Mesenchymal stem cell (in vitro differentiated cells and primary cell): ENCODE data around the gene TGFBI.

Experiments
- DNase-seq: peaks from one replicate; pipeline ENCODE4 v3.0.0-alpha.2; 2013
- H2AFZ ChIP-seq: one replicate; pipeline ENCODE4 v1.6.1; 2013; ENCODE audit warnings: low read depth, mild to moderate bottlenecking, control low read depth, inconsistent platforms, low read length, moderate library complexity
- H2AK5ac ChIP-seq: 2 replicates; pipeline ENCODE4 v1.6.1; 2013; ENCODE audit warnings: low read length, moderate library complexity, mild to moderate bottlenecking, inconsistent platforms; ENCODE audit not compliant: severe bottlenecking
- H2BK120ac ChIP-seq: one replicate; pipeline ENCODE4 v1.6.1; 2013; ENCODE audit warnings: low read depth, mild to moderate bottlenecking, inconsistent platforms, low read length, moderate library complexity
- H2BK12ac ChIP-seq, 2 experiments: one replicate each; pipeline ENCODE4 v1.6.1; 2013; ENCODE audit warnings: inconsistent platforms in 2 of 2, low read length in 2 of 2, mild to moderate bottlenecking in 2 of 2, moderate library complexity in 2 of 2, control low read depth in 1 of 2
- H2BK15ac ChIP-seq: one replicate; pipeline ENCODE4 v1.6.1; 2013; ENCODE audit warnings: mild to moderate bottlenecking, low read depth, inconsistent platforms; ENCODE audit not compliant: poor library complexity, severe bottlenecking
- H2BK5ac ChIP-seq: 2 replicates; pipeline ENCODE4 v1.6.1; 2013; ENCODE audit warnings: low read depth, mild to moderate bottlenecking, low read length, control low read depth, inconsistent platforms; ENCODE audit not compliant: poor library complexity, severe bottlenecking
- H3K14ac ChIP-seq, 2 experiments: one replicate each; pipeline ENCODE4 v1.6.1; 2013; ENCODE audit warnings: inconsistent platforms in 2 of 2, low read length in 2 of 2, control low read depth in 1 of 2, mild to moderate bottlenecking in 1 of 2, moderate library complexity in 1 of 2
- H3K18ac ChIP-seq, 2 experiments: one replicate each; pipeline ENCODE4 v1.6.1; 2013; ENCODE audit warnings: inconsistent platforms in 2 of 2, low read length in 2 of 2, control low read depth in 1 of 2, low read depth in 1 of 2, mild to moderate bottlenecking in 1 of 2
- H3K23ac ChIP-seq, 2 experiments: one replicate each; pipeline ENCODE4 v1.6.1; 2013; ENCODE audit warnings: inconsistent platforms in 2 of 2, low read length in 2 of 2, mild to moderate bottlenecking in 2 of 2, moderate library complexity in 2 of 2, control low read depth in 1 of 2
- H3K27ac ChIP-seq: 2 replicates; pipeline ENCODE4 v1.5.1; 2013; ENCODE audit warnings: mild to moderate bottlenecking, moderate library complexity, low read length, control low read depth, inconsistent platforms; ENCODE audit not compliant: poor library complexity, severe bottlenecking
- H3K27me3 ChIP-seq, 2 experiments: 2 replicates each; pipeline versions ENCODE4 v1.6.1 to v1.7.0; 2013; ENCODE audit warnings: low read length in 2 of 2, mild to moderate bottlenecking in 2 of 2, moderate library complexity in 2 of 2, control low read depth in 1 of 2, inconsistent platforms in 1 of 2; ENCODE audit not compliant: control insufficient read depth in 1 of 2, insufficient read depth in 1 of 2
- H3K36me3 ChIP-seq, 2 experiments: 2 replicates each; pipeline versions ENCODE4 v1.6.1 to v1.7.0; 2013; ENCODE audit warnings: low read length in 2 of 2, control low read depth in 1 of 2, inconsistent platforms in 1 of 2, low read depth in 1 of 2, mild to moderate bottlenecking in 1 of 2; ENCODE audit not compliant: insufficient read depth in 2 of 2, control insufficient read depth in 1 of 2
- H3K4ac ChIP-seq, 2 experiments: one replicate each; pipeline ENCODE4 v1.6.1; 2013; ENCODE audit warnings: inconsistent platforms in 2 of 2, low read length in 2 of 2, mild to moderate bottlenecking in 2 of 2, moderate library complexity in 2 of 2, control low read depth in 1 of 2, low read depth in 1 of 2
- H3K4me1 ChIP-seq: 2 replicates; pipeline ENCODE4 v1.6.1; 2013; ENCODE audit warnings: low read depth, low read length, control low read depth; ENCODE audit not compliant: control insufficient read depth, insufficient read depth
- H3K4me2 ChIP-seq: 2 replicates; pipeline ENCODE4 v1.6.1; 2013; ENCODE audit warnings: low read length, mild to moderate bottlenecking, inconsistent platforms; ENCODE audit not compliant: poor library complexity, severe bottlenecking
- H3K4me3 ChIP-seq, 2 experiments: 2 replicates each; pipeline versions ENCODE4 v1.5.1 to v1.7.0; 2013; ENCODE audit warnings: low read length in 2 of 2, mild to moderate bottlenecking in 2 of 2, control low read depth in 1 of 2, low read depth in 1 of 2; ENCODE audit not compliant: insufficient read depth in 1 of 2
- H3K79me1 ChIP-seq: replicated peaks from 2 replicates; pipeline ENCODE4 v1.6.1; 2013; ENCODE audit warnings: mild to moderate bottlenecking, control low read depth, low read length, inconsistent platforms; ENCODE audit not compliant: poor library complexity, severe bottlenecking
- H3K9ac ChIP-seq: 2 replicates; pipeline ENCODE4 v1.7.0; 2013; ENCODE audit warnings: mild to moderate bottlenecking, low read length, moderate library complexity
- H3K9me3 ChIP-seq: 2 replicates; pipeline ENCODE4 v1.7.0; 2013; ENCODE audit warnings: mild to moderate bottlenecking, low read length; ENCODE audit not compliant: control insufficient read depth
- H4K8ac ChIP-seq: one replicate; pipeline ENCODE4 v1.6.1; 2013; ENCODE audit warnings: inconsistent platforms, mild to moderate bottlenecking, low read length, moderate library complexity
- H4K91ac ChIP-seq: one replicate; pipeline ENCODE4 v1.6.1; 2013; ENCODE audit warnings: mild to moderate bottlenecking, low read length, inconsistent platforms
- WGBS: methylation state at CpG from one replicate; pipeline ENCODE4 v1.1.7; 2013; ENCODE audit warnings: mixed read lengths; 5-methylcytosine and 5-hydroxymethylcytosine counted together

TGFBI gene

DNA sequence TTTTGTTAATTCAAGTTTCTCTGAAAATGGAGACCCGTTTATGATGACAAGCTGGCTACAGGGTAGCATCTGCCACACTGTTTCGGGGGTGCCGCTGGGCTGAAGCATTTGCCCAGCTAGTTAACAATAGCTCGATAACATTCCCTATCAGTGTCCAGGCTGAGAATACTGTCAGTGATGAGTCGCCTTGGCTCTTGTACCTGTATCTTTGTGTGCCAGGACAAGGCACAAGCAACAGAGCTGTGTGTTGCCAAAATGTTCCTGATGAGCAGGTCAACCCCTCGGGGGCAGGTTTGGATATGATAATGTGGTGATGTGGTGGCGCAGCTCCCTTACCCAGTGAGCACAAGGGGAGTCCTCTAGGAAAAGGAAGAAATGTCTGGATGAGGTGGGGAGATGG lies 7.0 kb downstream of the TGFBI start:
- no peak overlapping the region for H3K23ac ChIP-seq
- H2BK5ac ChIP-seq, result no peak overlapping the region
- H3K4ac ChIP-seq, result peak overlapping the region in 1 of 2 experiments; percentile 57
- H3K36me3 ChIP-seq, result peaks cover 21 to 70% of the 10 kb centered on the region in 2 experiments
- H3K4me2 ChIP-seq, result no peak overlapping the region
- H2BK15ac ChIP-seq, result no peak overlapping the region
- DNase-seq, result no peak
- H3K27me3 ChIP-seq, result no peaks in the 10 kb centered on the region
- peak overlapping the region; percentile 89 for H3K27ac ChIP-seq
- no peak overlapping the region for H2AFZ ChIP-seq
- no peak overlapping the region for H3K4me3 ChIP-seq
- H3K79me1 ChIP-seq, result peaks cover 31% of the 10 kb centered on the region
- H4K8ac ChIP-seq, result no peak overlapping the region
- peaks cover 33% of the 10 kb centered on the region for H3K4me1 ChIP-seq
- H4K91ac ChIP-seq, result no peak overlapping the region
- peak overlapping the region; percentile 6 to 75 for H2BK12ac ChIP-seq
- 98% methylated on average over 7 of the region's 7 CpGs for WGBS
- no peak overlapping the region for H2BK120ac ChIP-seq
- H3K9me3 ChIP-seq, result peaks cover 5% of the 10 kb centered on the region
- no peak overlapping the region for H3K9ac ChIP-seq
- peak overlapping the region in 1 of 2 experiments; percentile 74 for H3K18ac ChIP-seq
- H3K14ac ChIP-seq, result peak overlapping the region in 1 of 2 experiments; percentile 26
- H2AK5ac ChIP-seq, result peak overlapping the region; percentile 43

DNA sequence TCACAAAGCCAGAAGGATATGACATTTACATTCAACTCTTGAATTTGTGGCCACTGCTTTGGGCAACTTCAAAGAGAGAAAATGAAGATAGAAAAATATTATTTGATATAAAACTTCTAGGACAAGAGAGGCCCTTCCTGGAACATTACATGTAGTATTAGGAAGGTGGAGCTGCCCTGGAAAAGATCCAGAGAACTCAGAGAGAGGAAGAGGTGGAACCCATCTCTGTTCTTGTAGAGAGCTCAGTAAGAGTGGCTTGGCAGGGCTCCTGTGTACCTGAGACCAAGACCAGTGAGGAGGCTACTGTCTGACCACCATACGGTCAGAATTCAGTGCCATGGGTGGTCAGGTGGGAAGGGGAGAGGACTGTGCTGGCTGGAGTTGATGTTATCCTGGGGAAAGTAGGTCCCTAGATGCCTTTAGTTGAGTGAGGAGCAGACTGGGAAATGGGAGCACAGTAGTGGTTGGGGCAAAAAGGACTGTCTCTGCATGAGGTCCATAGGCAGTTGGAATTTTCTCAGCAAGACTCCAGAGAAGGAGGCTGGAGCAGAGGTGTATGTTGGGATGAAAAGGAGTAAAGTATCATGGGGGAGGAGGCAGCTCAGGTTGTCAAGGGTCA lies 7.6 kb downstream of the TGFBI start:
- Histone ChIP-seq H4K91ac (peak overlapping the region; percentile 87), H3K4me3 (no peak overlapping the region), H3K4ac (peak overlapping the region in 1 of 2 experiments; percentile 79), H2AK5ac (peak overlapping the region; percentile 98), H2BK120ac (peak overlapping the region; percentile 85), H3K4me1 (peaks cover 32% of the 10 kb centered on the region), H3K27me3 (no peaks in the 10 kb centered on the region), H3K18ac (peak overlapping the region; percentile 69 to 95), H3K4me2 (no peak overlapping the region), H3K9me3 (peaks cover 5% of the 10 kb centered on the region), H3K79me1 (peaks cover 26% of the 10 kb centered on the region), H3K14ac (peak overlapping the region in 1 of 2 experiments; percentile 97), H3K23ac (peak overlapping the region; percentile 64 to 90), H2AFZ (no peak overlapping the region), H3K9ac (no peak overlapping the region), H2BK15ac (peak overlapping the region; percentile 80), H3K36me3 (peaks cover 24 to 76% of the 10 kb centered on the region in 2 experiments), H4K8ac (peak overlapping the region; percentile 64), H2BK12ac (peak overlapping the region; percentile 92 to 94), H2BK5ac (peak overlapping the region; percentile 83), H3K27ac (peak overlapping the region; percentile 89)
- DNase-seq, result no peak
- WGBS, result 95% methylated on average over 1 of the region's 1 CpG

GRCh38 chr5:136037001-136037705 lies 8.4 kb downstream of the TGFBI start:
- peak overlapping the region; percentile 53 for H2BK5ac ChIP-seq
- 39% methylated on average over 9 of the region's 10 CpGs for WGBS
- H3K4me1 ChIP-seq, result peaks cover 29% of the 10 kb centered on the region
- peaks cover 24 to 77% of the 10 kb centered on the region in 2 experiments for H3K36me3 ChIP-seq
- H4K91ac ChIP-seq, result peak overlapping the region; percentile 87
- peak overlapping the region; percentile 8 for H4K8ac ChIP-seq
- H3K14ac ChIP-seq, result no peak overlapping the region
- H3K4me2 ChIP-seq, result no peak overlapping the region
- peaks cover 24% of the 10 kb centered on the region for H3K79me1 ChIP-seq
- no peak overlapping the region for H2AFZ ChIP-seq
- H3K27me3 ChIP-seq, result no peaks in the 10 kb centered on the region
- H3K4me3 ChIP-seq, result no peak overlapping the region
- peak overlapping the region; percentile 28 to 92 for H2BK12ac ChIP-seq
- no peak overlapping the region for H3K9ac ChIP-seq
- peak overlapping the region; percentile 89 for H3K27ac ChIP-seq
- H3K9me3 ChIP-seq, result peaks cover 5% of the 10 kb centered on the region
- no peak overlapping the region for H2BK15ac ChIP-seq
- peak overlapping the region in 1 of 2 experiments; percentile 79 for H3K4ac ChIP-seq
- peak overlapping the region in 1 of 2 experiments; percentile 9 for H3K23ac ChIP-seq
- H2BK120ac ChIP-seq, result peak overlapping the region; percentile 85
- H3K18ac ChIP-seq, result peak overlapping the region; percentile 69 to 95
- H2AK5ac ChIP-seq, result peak overlapping the region; percentile 98
- DNase-seq, result peak; percentile 75

GRCh38 chr5:136038635-136039034 lies 9.8 kb downstream of the TGFBI start:
- no peak overlapping the region for H2BK5ac ChIP-seq
- peak; percentile 66 for DNase-seq
- no peak overlapping the region for H2BK15ac ChIP-seq
- no peak overlapping the region for H4K8ac ChIP-seq
- H3K4me1 ChIP-seq, result peaks cover 26% of the 10 kb centered on the region
- no peak overlapping the region for H3K18ac ChIP-seq
- H4K91ac ChIP-seq, result no peak overlapping the region
- H3K4me3 ChIP-seq, result no peak overlapping the region
- no peak overlapping the region for H2AFZ ChIP-seq
- no peak overlapping the region for H2BK120ac ChIP-seq
- H3K4me2 ChIP-seq, result no peak overlapping the region
- WGBS, result 63% methylated on average over 4 of the region's 4 CpGs
- peaks cover 5% of the 10 kb centered on the region for H3K9me3 ChIP-seq
- H3K9ac ChIP-seq, result no peak overlapping the region
- no peak overlapping the region for H3K14ac ChIP-seq
- no peak overlapping the region for H3K23ac ChIP-seq
- peaks cover 23 to 74% of the 10 kb centered on the region in 2 experiments for H3K36me3 ChIP-seq
- H2BK12ac ChIP-seq, result no peak overlapping the region
- H3K79me1 ChIP-seq, result peaks cover 22% of the 10 kb centered on the region
- no peak overlapping the region for H3K27ac ChIP-seq
- H2AK5ac ChIP-seq, result no peak overlapping the region
- H3K4ac ChIP-seq, result no peak overlapping the region
- H3K27me3 ChIP-seq, result no peaks in the 10 kb centered on the region
